Measurements from ENCODE around the gene SPIRE1.

- TF ChIP-seq CTCF (IDR thresholded peaks at IDR 0.05; ENCODE audit: low read length), result no peak
- TF ChIP-seq EZH2 (IDR thresholded peaks at IDR 0.05; ENCODE audit: borderline replicate concordance, low read length), result no peak
Observed at GRCh38 chr18:12497839-12498238, 160.1 kb downstream of the SPIRE1 start.
